Nucleus accumbens (tissue), 56 donors: Measurements from ENCODE around the gene TDRD10.
"Not testable (repeated sequence)": the region's sequence is repeated elsewhere in the genome, so short reads cannot be mapped to it uniquely, and the experiment has no call there.

Source experiments
- DNase-seq, 56 donors: peaks; one replicate each; lab custom pipeline; 2025; lab: John Stamatoyannopoulos, UW

The TDRD10 gene

GRCh38 chr1:154502744-154503115, 711 bp downstream of the TDRD10 start:
- DNase-seq, result no peak

GRCh38 chr1:154503898-154504297, 1.9 kb downstream of the TDRD10 start:
- DNase-seq, result no peak

- no peak for DNase-seq
These were observed 10.7 kb downstream of the TDRD10 start for GRCh38 chr1:154512760-154513159.

GRCh38 chr1:154514066-154514553, 12.1 kb downstream of the TDRD10 start:
- no peak for DNase-seq

GRCh38 chr1:154517661-154518060, 15.6 kb downstream of the TDRD10 start:
- DNase-seq, result no peak

- no peak for DNase-seq
These were observed 17.6 kb downstream of the TDRD10 start for GRCh38 chr1:154519591-154519991.

- DNase-seq, result no peak
These were observed 18.3 kb downstream of the TDRD10 start for GRCh38 chr1:154520333-154520732.

GRCh38 chr1:154521695-154522094, 19.7 kb downstream of the TDRD10 start:
- DNase-seq, result no peak

GRCh38 chr1:154524881-154525280, 22.9 kb downstream of the TDRD10 start:
- no peak for DNase-seq

- no peak for DNase-seq
These were observed 25.2 kb downstream of the TDRD10 start for GRCh38 chr1:154527192-154527591.

GRCh38 chr1:154529308-154529707, 27.3 kb downstream of the TDRD10 start:
- no peak for DNase-seq

- DNase-seq, result not testable (repeated sequence)
These were observed 29.9 kb downstream of the TDRD10 start for GRCh38 chr1:154531950-154532349.

- DNase-seq, result no peak
These were observed 32.2 kb downstream of the TDRD10 start for GRCh38 chr1:154533952-154534844.

GRCh38 chr1:154536570-154536969, 34.6 kb downstream of the TDRD10 start:
- DNase-seq, result no peak

GRCh38 chr1:154539486-154540483, 37.8 kb downstream of the TDRD10 start:
- DNase-seq, result no peak

GRCh38 chr1:154541231-154541630, 39.2 kb downstream of the TDRD10 start:
- DNase-seq, result no peak

GRCh38 chr1:154546264-154547063, 44.4 kb downstream of the TDRD10 start:
- peak in 36 of 56 donors; percentile 2 to 62 (median 18) for DNase-seq

- no peak for DNase-seq
These were observed 45.2 kb downstream of the TDRD10 start for GRCh38 chr1:154547105-154547732.

- no peak for DNase-seq
These were observed 46.0 kb downstream of the TDRD10 start for GRCh38 chr1:154548028-154548427.
